ACC112 (cell line): ENCODE data around the gene B3GNT3.
A peak's percentile ranks its signal among the peaks of the same experiment; 100 is the strongest.

Experiments
- H2AFZ ChIP-seq: fragments of 200-600 bp; sonication (generic); one replicate; pipeline ENCODE4 v1.6.0; 2017; ENCODE audit warnings: antibody characterized with exemption, low read length; ENCODE audit not compliant: unreplicated experiment
- H3K27ac ChIP-seq: fragments of 200-600 bp; sonication (generic); 2 replicates; pipeline ENCODE4 v1.5.1; 2014; ENCODE audit warnings: low read depth, mild to moderate bottlenecking, antibody characterized with exemption, low read length, moderate library complexity
- H3K27me3 ChIP-seq: fragments of 200-600 bp; sonication (generic); 2 replicates; pipeline ENCODE4 v1.6.1; 2014; ENCODE audit warnings: mild to moderate bottlenecking, antibody characterized with exemption, low read length, moderate library complexity, mixed read lengths; ENCODE audit not compliant: insufficient read depth
- H3K36me3 ChIP-seq: fragments of 200-600 bp; sonication (generic); 2 replicates; pipeline ENCODE4 v1.6.1; 2016; ENCODE audit warnings: mild to moderate bottlenecking, antibody characterized with exemption, low read length, moderate library complexity, mixed read lengths; ENCODE audit not compliant: insufficient read depth
- H3K4me1 ChIP-seq: fragments of 200-600 bp; sonication (generic); one replicate; pipeline ENCODE4 v1.6.1; 2016; ENCODE audit warnings: low read length, mixed read lengths; ENCODE audit not compliant: insufficient read depth, unreplicated experiment, control insufficient read depth
- H3K4me3 ChIP-seq: fragments of 200-600 bp; sonication (generic); 2 replicates; pipeline ENCODE4 v1.5.1; 2014; ENCODE audit warnings: mild to moderate bottlenecking, low read depth, low read length
- H3K79me2 ChIP-seq: fragments of 200-600 bp; sonication (generic); one replicate; pipeline ENCODE4 v1.6.0; 2016; ENCODE audit warnings: low read length; ENCODE audit not compliant: control insufficient read depth, unreplicated experiment, insufficient read depth

B3GNT3 gene

DNA sequence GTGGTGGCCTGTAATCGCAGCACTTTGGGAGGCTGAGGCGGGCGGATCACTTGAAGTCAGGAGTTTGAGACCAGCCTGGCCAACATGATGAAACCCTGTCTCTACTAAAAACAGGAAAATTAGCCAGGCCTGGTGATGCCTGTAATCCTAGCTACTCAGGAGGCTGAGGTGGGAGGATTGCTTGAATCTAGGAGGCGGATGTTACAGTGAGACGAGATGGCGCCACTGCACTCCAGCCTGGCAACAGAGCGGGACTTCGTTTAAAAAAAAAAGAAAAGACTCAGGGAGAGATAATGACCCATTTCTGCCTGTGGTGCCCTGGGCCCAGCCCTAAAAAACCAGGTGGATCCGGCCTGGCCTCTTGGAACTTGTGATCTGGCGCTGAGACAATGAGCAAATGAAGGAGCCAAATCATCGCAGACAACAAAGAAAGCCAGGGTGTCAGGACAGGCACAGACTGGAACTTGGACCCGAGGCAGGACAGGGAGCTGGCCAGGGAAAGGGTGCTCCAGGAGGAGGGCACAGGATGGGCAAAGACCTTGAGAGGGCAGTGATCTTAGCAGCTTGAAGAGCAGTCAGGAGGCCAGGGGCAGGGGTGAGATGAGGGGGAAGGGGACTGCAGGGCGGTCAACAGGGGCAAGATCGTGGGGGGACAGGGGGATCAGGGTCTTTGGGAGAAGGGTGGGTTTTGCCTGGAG, 53.8 kb downstream of the B3GNT3 start:
- Histone ChIP-seq H3K27me3 (no peaks in the 10 kb centered on the region), H3K4me1 (peaks cover 6% of the 10 kb centered on the region), H3K79me2 (peaks cover under 1% of the 10 kb centered on the region), H3K27ac (no peak overlapping the region), H3K36me3 (no peaks in the 10 kb centered on the region), H3K4me3 (no peak overlapping the region), H2AFZ (no peak overlapping the region)

DNA sequence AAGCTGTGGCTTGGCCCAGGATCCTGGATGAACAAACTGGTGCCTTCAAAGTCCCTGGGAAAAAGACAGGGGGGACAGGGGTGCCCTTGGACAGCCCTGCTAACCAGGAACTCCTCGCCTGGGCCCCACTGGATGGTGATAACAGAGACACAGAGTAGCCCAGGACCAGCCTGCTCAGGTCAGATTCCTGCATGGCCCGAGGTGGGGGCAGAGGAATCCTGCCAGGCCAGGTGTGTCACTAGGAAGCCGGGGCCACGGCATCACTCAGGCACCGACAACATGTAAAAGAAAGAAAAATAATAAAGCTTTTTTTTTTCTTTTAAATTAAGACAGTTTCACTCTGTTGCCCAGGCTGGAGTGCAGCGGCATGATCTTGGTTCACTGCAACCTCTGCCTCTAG, 59.1 kb downstream of the B3GNT3 start:
- Histone ChIP-seq H3K4me3 (no peak overlapping the region), H3K27ac (no peak overlapping the region), H3K27me3 (no peaks in the 10 kb centered on the region), H3K4me1 (peaks cover 6% of the 10 kb centered on the region), H3K36me3 (no peaks in the 10 kb centered on the region), H3K79me2 (no peaks in the 10 kb centered on the region), H2AFZ (no peak overlapping the region)

DNA sequence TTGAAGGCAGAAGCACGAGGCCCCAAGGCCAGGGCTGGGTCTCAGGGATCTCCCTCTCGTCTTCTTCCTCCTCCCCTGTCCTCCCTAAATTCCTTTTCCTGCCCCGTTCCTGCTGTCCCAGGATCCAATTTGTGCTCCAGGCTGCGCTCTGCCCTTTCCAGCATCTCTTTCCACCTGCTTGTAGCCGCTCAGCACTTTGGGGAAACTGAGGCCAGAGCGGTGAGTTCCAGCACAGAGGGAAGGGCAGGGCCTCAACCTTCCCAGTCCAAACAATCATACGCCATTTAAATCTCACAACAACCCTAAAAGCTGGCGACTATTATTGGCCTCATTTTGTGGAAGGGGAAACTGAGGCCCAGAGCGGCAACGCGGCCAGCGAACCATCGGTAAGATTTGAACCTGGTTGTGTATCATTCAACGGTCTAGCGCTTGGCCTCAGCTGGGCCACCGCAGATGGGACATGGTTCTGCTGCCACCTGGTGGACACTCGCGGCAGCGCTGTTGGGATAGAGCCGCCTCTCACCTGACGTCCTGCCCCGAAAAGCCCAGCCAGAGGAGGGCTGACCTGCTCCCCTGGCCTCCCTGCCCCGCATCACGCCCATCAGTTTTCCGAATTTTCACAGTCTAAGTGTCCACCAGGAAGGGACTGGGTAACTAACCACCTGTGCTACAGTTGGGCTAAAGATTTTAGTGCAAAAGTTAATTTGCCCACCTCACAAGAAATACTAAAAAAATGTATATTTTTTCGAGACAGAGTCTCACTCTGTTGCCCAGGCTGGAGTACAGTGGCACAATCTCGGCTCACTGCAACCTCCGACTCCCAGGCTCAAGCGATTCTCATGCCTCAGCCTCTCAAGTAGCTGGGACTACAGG, 60.6 kb downstream of the B3GNT3 start:
- Histone ChIP-seq H3K27ac (no peak overlapping the region), H2AFZ (no peak overlapping the region)

DNA sequence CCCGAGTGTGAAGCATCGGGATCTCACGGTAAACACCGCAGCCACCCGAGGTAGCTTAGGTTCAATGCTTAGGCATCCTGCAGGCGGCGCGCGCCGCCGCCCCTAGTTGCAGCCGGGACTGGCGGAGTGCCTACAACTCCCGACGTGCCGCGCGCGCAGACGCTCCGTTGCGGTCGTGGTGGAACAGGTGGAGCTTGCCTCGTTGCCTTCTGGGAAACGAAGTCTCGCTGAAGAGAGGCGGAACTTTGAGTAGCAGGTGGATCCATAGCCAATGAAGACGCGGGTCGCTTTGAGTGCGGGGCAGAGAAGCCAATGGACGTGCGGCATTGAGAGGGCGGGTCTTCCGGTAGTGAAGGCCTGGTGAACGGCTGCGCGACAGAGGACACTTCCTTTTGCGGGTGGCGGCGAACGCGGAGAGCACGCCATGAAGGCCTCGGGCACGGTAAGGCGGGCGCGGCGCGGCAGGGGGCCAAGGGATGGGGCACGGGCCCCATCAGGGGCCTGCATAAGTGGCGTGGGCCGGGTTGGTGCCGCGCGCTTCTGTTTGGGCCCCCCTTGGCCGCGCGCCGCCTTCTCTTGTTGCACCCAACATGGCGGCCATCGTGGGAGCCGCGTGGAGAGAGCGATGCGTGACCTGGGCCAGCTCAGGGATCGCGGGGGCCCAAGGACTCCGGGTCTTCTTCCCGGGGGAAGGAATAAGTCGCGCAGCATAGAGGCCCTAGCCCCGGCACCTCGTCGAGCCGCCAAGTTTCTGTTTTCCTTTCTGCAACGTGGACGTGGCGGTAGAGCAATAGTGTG, 64.8 kb downstream of the B3GNT3 start, which contains the start of gene RPL18A:
RPL18A (plus strand) TSS at position 378 of the 798 bp plus-strand sequence; CDS start at position 425, 47 bp downstream.
- Histone ChIP-seq H2AFZ (peak within 1 kb of the TSS; percentile 98), H3K36me3 (peaks cover 17% of the 10 kb centered on the region; the same call in 1 of the 2 replicates)

More for the DNA sequence above, 60.6 kb downstream of the B3GNT3 start:
- Histone ChIP-seq H3K27me3 (no peaks in the 10 kb centered on the region), H3K79me2 (peaks cover 8% of the 10 kb centered on the region), H3K4me3 (no peak overlapping the region), H3K4me1 (peaks cover 2% of the 10 kb centered on the region), H3K36me3 (no peaks in the 10 kb centered on the region)

DNA sequence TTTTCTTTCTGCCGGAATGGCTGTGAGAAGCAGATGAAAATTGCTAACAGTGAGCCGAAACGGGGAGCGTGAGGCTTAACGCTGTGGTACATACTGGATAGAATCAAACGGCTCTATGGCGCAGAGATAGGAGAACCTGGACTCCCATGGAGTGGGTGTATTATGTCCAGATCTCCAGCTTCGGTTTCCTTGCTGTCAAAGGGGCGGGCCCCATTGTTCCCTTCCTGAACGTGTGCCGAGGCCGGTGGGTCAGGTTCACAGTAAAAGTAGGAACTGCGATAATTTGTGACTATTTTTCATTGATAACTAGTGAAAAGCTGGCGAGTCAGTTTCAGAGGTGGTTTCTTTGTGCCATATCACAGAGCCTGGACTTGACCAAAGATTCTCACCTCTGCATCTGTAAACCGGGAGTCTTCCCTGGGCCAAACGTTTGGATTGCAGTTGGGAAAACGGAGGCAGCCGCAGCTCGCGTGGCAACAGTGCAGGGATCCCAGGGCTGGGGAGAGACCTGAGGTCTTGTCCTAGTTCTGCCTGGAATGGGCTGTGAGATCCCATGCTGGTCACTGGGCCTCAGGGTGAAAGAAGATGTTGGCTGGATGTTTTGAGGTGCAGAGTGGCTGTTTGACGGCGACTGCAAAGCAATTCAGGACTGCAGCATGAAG, 65.5 kb downstream of the B3GNT3 start:
- no peak overlapping the region for H2AFZ ChIP-seq
- peaks cover 17% of the 10 kb centered on the region; the same call in 1 of the 2 replicates for H3K36me3 ChIP-seq
- peaks cover 7% of the 10 kb centered on the region for H3K4me1 ChIP-seq
- peak overlapping the region; percentile 83 for H3K4me3 ChIP-seq
- no peaks in the 10 kb centered on the region for H3K27me3 ChIP-seq
- peaks cover 33% of the 10 kb centered on the region for H3K79me2 ChIP-seq
- peak overlapping the region; percentile 32; the same call in 1 of the 2 replicates for H3K27ac ChIP-seq

More for the DNA sequence above, 64.8 kb downstream of the B3GNT3 start, which contains the start of gene RPL18A:
- Histone ChIP-seq H3K27me3 (no peaks in the 10 kb centered on the region), H3K4me1 (peaks cover 7% of the 10 kb centered on the region), H3K79me2 (peaks cover 33% of the 10 kb centered on the region), H3K4me3 (peak within 1 kb of the TSS; percentile 83), H3K27ac (peak within 1 kb of the TSS; percentile 32; the same call in 1 of the 2 replicates)

DNA sequence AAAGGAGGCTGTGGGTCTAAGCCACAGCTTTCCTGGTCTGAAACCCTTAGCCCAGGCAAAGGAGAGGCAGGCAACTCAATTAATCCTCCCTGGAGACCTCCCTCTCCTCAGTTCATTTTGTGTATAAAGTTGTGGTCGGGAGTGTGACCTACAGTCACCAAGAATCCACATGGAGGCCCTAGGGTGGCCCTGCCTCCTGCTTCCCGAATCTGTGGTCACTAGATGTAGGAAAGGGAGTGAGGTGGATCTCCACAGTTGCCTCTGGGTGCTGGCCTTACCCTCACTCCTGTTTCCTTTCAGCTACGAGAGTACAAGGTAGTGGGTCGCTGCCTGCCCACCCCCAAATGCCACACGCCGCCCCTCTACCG, 66.0 kb downstream of the B3GNT3 start:
- peaks cover 17% of the 10 kb centered on the region; the same call in 1 of the 2 replicates for H3K36me3 ChIP-seq

GRCh38 chr19:17861542-17862402, 66.8 kb downstream of the B3GNT3 start:
- peaks cover 7% of the 10 kb centered on the region for H3K4me1 ChIP-seq
- H3K36me3 ChIP-seq = peaks cover 17% of the 10 kb centered on the region; the same call in 1 of the 2 replicates
- no peak overlapping the region for H2AFZ ChIP-seq
- H3K27me3 ChIP-seq = no peaks in the 10 kb centered on the region
- peaks cover 33% of the 10 kb centered on the region for H3K79me2 ChIP-seq
- H3K4me3 ChIP-seq = peak overlapping the region; percentile 83
- no peak overlapping the region; the same call in 1 of the 2 replicates for H3K27ac ChIP-seq

More for the DNA sequence above, 66.0 kb downstream of the B3GNT3 start:
- H3K27me3 ChIP-seq = no peaks in the 10 kb centered on the region
- peaks cover 7% of the 10 kb centered on the region for H3K4me1 ChIP-seq
- H3K4me3 ChIP-seq = peak overlapping the region; percentile 83
- peaks cover 33% of the 10 kb centered on the region for H3K79me2 ChIP-seq
- H2AFZ ChIP-seq = no peak overlapping the region
- H3K27ac ChIP-seq = peak overlapping the region; percentile 32; the same call in 1 of the 2 replicates

DNA sequence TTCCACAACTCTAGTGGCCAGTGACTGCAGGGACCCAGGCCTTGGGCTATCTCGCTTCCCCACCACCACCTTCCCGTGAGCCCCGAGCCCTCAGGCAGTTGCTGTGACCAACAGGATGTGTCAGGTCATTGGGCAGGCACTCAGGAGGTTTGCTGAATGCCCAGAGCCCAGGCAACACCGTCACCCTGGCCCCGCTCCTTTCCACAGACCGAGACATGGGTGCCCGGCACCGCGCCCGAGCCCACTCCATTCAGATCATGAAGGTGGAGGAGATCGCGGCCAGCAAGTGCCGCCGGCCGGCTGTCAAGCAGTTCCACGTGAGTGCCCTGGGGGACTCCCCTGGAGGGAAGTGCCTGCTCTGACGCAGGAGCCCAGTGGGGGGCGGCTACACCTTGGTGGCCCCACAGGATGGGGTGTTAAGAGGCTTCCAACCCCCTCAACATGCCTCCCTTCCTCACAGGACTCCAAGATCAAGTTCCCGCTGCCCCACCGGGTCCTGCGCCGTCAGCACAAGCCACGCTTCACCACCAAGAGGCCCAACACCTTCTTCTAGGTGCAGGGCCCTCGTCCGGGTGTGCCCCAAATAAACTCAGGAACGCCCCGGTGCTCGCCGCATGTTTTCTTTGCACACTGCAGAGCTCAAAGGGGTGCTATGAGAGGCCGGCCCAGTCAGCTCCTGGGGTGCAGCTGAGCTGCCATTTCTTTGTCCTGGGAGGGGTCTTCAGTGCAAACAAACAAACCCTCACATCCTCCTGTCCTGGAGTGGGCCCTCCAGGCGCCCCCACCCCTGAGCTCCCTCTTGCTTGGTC, 68.0 kb downstream of the B3GNT3 start:
- no peak overlapping the region for H3K4me3 ChIP-seq
- H2AFZ ChIP-seq = no peak overlapping the region
- H3K27ac ChIP-seq = no peak overlapping the region

More for the DNA sequence above, 68.0 kb downstream of the B3GNT3 start:
- Histone ChIP-seq H3K36me3 (peaks cover 17% of the 10 kb centered on the region; the same call in 1 of the 2 replicates), H3K27me3 (no peaks in the 10 kb centered on the region), H3K4me1 (peaks cover 7% of the 10 kb centered on the region), H3K79me2 (peaks cover 33% of the 10 kb centered on the region)
